Measurements from ENCODE around the gene SIX1.

The SIX1 gene

GRCh38 chr14:60651086-60651795 is 2.0 kb upstream of the SIX1 start:
- Histone ChIP-seq H3K9me2 (replicated peaks; ENCODE audit: low read depth, low read length) (no peaks in the 10 kb centered on the region), H3K9me3 (ENCODE audit: insufficient read depth, low read depth, low read length) (no peaks in the 10 kb centered on the region), H3K9ac (ENCODE audit: low read depth, low read length, poor library complexity, severe bottlenecking) (no peak overlapping the region), H3K4me1 (ENCODE audit: insufficient read depth, low read length, poor library complexity, severe bottlenecking) (no peaks in the 10 kb centered on the region), H3F3A (ENCODE audit: low read depth) (no peaks in the 10 kb centered on the region), H4K20me1 (ENCODE audit: insufficient read depth, low read length, poor library complexity, severe bottlenecking) (no peaks in the 10 kb centered on the region), H3K4me3 (ENCODE audit: low read length, poor library complexity, severe bottlenecking) (no peak overlapping the region), H3K27me3 (ENCODE audit: insufficient read depth, low read length, poor library complexity, severe bottlenecking) (no peaks in the 10 kb centered on the region), H2AFZ (ENCODE audit: low read length) (peak overlapping the region; percentile 19; the same call in 1 of the 2 replicates), H3K79me2 (ENCODE audit: insufficient read depth, low read length) (no peaks in the 10 kb centered on the region), H3K36me3 (ENCODE audit: insufficient read depth, low read length) (no peaks in the 10 kb centered on the region), H3K4me2 (ENCODE audit: low read depth, low read length, poor library complexity, severe bottlenecking) (no peak overlapping the region)
- no peak for TF ChIP-seq CTCF (conservative IDR thresholded peaks at IDR 0.05; ENCODE audit: low read length)
- TF ChIP-seq EZH2phosphoT487 (IDR thresholded peaks at IDR 0.05; ENCODE audit: borderline replicate concordance): no peak

GRCh38 chr14:60650373-60650961 is 1.2 kb upstream of the SIX1 start:
- no peaks in the 10 kb centered on the region for H3K9me2 ChIP-seq (replicated peaks; ENCODE audit: low read depth, low read length)
- no peaks in the 10 kb centered on the region for H3K36me3 ChIP-seq (ENCODE audit: insufficient read depth, low read length)
- no peak overlapping the region for H3K4me3 ChIP-seq (ENCODE audit: low read length, poor library complexity, severe bottlenecking)
- H4K20me1 ChIP-seq (ENCODE audit: insufficient read depth, low read length, poor library complexity, severe bottlenecking): no peaks in the 10 kb centered on the region
- no peaks in the 10 kb centered on the region for H3F3A ChIP-seq (ENCODE audit: low read depth)
- no peaks in the 10 kb centered on the region for H3K27me3 ChIP-seq (ENCODE audit: insufficient read depth, low read length, poor library complexity, severe bottlenecking)
- H3K4me2 ChIP-seq (ENCODE audit: low read depth, low read length, poor library complexity, severe bottlenecking): no peak overlapping the region
- peak overlapping the region; percentile 19; the same call in 1 of the 2 replicates for H2AFZ ChIP-seq (ENCODE audit: low read length)
- H3K9me3 ChIP-seq (ENCODE audit: insufficient read depth, low read depth, low read length): no peaks in the 10 kb centered on the region
- no peak overlapping the region for H3K9ac ChIP-seq (ENCODE audit: low read depth, low read length, poor library complexity, severe bottlenecking)
- no peak for TF ChIP-seq CTCF (conservative IDR thresholded peaks at IDR 0.05; ENCODE audit: low read length)
- no peak for TF ChIP-seq EZH2phosphoT487 (IDR thresholded peaks at IDR 0.05; ENCODE audit: borderline replicate concordance)
- no peaks in the 10 kb centered on the region for H3K79me2 ChIP-seq (ENCODE audit: insufficient read depth, low read length)
- no peaks in the 10 kb centered on the region for H3K4me1 ChIP-seq (ENCODE audit: insufficient read depth, low read length, poor library complexity, severe bottlenecking)

- Histone ChIP-seq H3K27me3 (ENCODE audit: insufficient read depth, low read length, poor library complexity, severe bottlenecking) (no peaks in the 10 kb centered on the region), H3K4me1 (ENCODE audit: insufficient read depth, low read length, poor library complexity, severe bottlenecking) (no peaks in the 10 kb centered on the region), H3K36me3 (ENCODE audit: insufficient read depth, low read length) (no peaks in the 10 kb centered on the region), H3K4me3 (ENCODE audit: low read length, poor library complexity, severe bottlenecking) (no peak overlapping the region), H3K4me2 (ENCODE audit: low read depth, low read length, poor library complexity, severe bottlenecking) (no peak overlapping the region), H3K9ac (ENCODE audit: low read depth, low read length, poor library complexity, severe bottlenecking) (no peak overlapping the region), H3K79me2 (ENCODE audit: insufficient read depth, low read length) (no peaks in the 10 kb centered on the region), H2AFZ (ENCODE audit: low read length) (no peak overlapping the region), H3K9me3 (ENCODE audit: insufficient read depth, low read depth, low read length) (no peaks in the 10 kb centered on the region), H3K9me2 (replicated peaks; ENCODE audit: low read depth, low read length) (no peaks in the 10 kb centered on the region), H3F3A (ENCODE audit: low read depth) (no peaks in the 10 kb centered on the region), H4K20me1 (ENCODE audit: insufficient read depth, low read length, poor library complexity, severe bottlenecking) (no peaks in the 10 kb centered on the region)
- no peak for TF ChIP-seq CTCF (conservative IDR thresholded peaks at IDR 0.05; ENCODE audit: low read length)
- TF ChIP-seq EZH2phosphoT487 (IDR thresholded peaks at IDR 0.05; ENCODE audit: borderline replicate concordance): no peak
Measured at GRCh38 chr14:60649875-60650372, 647 bp upstream of the SIX1 start.

All from Loucy (cell line).